Activated naive CD4-positive, alpha-beta T cell treated with anti-CD3 and anti-CD28 coated beads, Interleukin-2, amount 10 ng/mL, durations not matched to agents 7 days and 5 days (primary cell): ENCODE measurements around the gene PIGB.
"Not testable (repeated sequence)": the region's sequence is repeated elsewhere in the genome, so short reads cannot be mapped to it uniquely, and the experiment has no call there.

Experiments
- CTCF ChIA-PET: fragments of 350-600 bp; sonication (Branson Sonifier 250); formaldehyde crosslinking; loops from one replicate; lab custom pipeline; 2021; ENCODE audit warnings: antibody characterized with exemption; lab: Charles Lee
- DNase-seq: peaks from one replicate; pipeline ENCODE4 v3.0.0-alpha.2; 2020
- H3K27ac Mint-ChIP-seq: one replicate; pipeline ENCODE4 v1.8.0; 2021; ENCODE audit warnings: mild to moderate bottlenecking, moderate library complexity, mixed read lengths
- H3K27me3 Mint-ChIP-seq: one replicate; pipeline ENCODE4 v1.8.0; 2021; ENCODE audit warnings: mild to moderate bottlenecking, mixed read lengths
- H3K36me3 Mint-ChIP-seq: one replicate; pipeline ENCODE4 v1.8.0; 2021; ENCODE audit warnings: mixed read lengths
- H3K4me1 Mint-ChIP-seq: one replicate; pipeline ENCODE4 v1.8.0; 2021; ENCODE audit warnings: mixed read lengths
- H3K4me3 Mint-ChIP-seq: one replicate; pipeline ENCODE4 v1.8.0; 2021; ENCODE audit warnings: mild to moderate bottlenecking, moderate library complexity, mixed read lengths
- H3K9me3 Mint-ChIP-seq: one replicate; pipeline ENCODE4 v1.8.0; 2021; ENCODE audit warnings: mixed read lengths

PIGB gene

GRCh38 chr15:55372701-55373440 lies 53.8 kb downstream of the PIGB start:
- H3K4me3 Mint-ChIP-seq = no peak overlapping the region
- peaks cover 3% of the 10 kb centered on the region for H3K36me3 Mint-ChIP-seq
- CTCF ChIA-PET = interaction anchor here (1.1 to 1.7 kb wide), 2 partner anchors 36 to 67 kb away, joined by 3 to 4 read pairs; partner anchors contain the start of genes CCPG1 and PIERCE2
- H3K27me3 Mint-ChIP-seq = no peaks in the 10 kb centered on the region
- H3K4me1 Mint-ChIP-seq = peaks cover 13% of the 10 kb centered on the region
- H3K27ac Mint-ChIP-seq = no peak overlapping the region
- DNase-seq = no peak
- H3K9me3 Mint-ChIP-seq = no peaks in the 10 kb centered on the region

GRCh38 chr15:55379095-55379494 lies 60.1 kb downstream of the PIGB start:
- no peaks in the 10 kb centered on the region for H3K4me1 Mint-ChIP-seq
- no peaks in the 10 kb centered on the region for H3K9me3 Mint-ChIP-seq
- no peak overlapping the region for H3K27ac Mint-ChIP-seq
- no peak overlapping the region for H3K4me3 Mint-ChIP-seq
- DNase-seq = no peak
- CTCF ChIA-PET = no interaction called here
- H3K27me3 Mint-ChIP-seq = no peaks in the 10 kb centered on the region
- peaks cover 9% of the 10 kb centered on the region for H3K36me3 Mint-ChIP-seq

GRCh38 chr15:55381595-55381994 lies 62.6 kb downstream of the PIGB start:
- CTCF ChIA-PET = no interaction called here
- no peaks in the 10 kb centered on the region for H3K27me3 Mint-ChIP-seq
- H3K9me3 Mint-ChIP-seq = no peaks in the 10 kb centered on the region
- DNase-seq = no peak
- no peak overlapping the region for H3K4me3 Mint-ChIP-seq
- no peak overlapping the region for H3K27ac Mint-ChIP-seq
- no peaks in the 10 kb centered on the region for H3K4me1 Mint-ChIP-seq
- H3K36me3 Mint-ChIP-seq = peaks cover 9% of the 10 kb centered on the region

GRCh38 chr15:55383687-55384086 lies 64.7 kb downstream of the PIGB start:
- H3K4me1 Mint-ChIP-seq = no peaks in the 10 kb centered on the region
- CTCF ChIA-PET = no interaction called here
- no peaks in the 10 kb centered on the region for H3K27me3 Mint-ChIP-seq
- H3K4me3 Mint-ChIP-seq = no peak overlapping the region
- peaks cover 10% of the 10 kb centered on the region for H3K36me3 Mint-ChIP-seq
- H3K27ac Mint-ChIP-seq = no peak overlapping the region
- H3K9me3 Mint-ChIP-seq = no peaks in the 10 kb centered on the region
- DNase-seq = no peak

GRCh38 chr15:55387027-55387426 lies 68.0 kb downstream of the PIGB start:
- Mint-ChIP-seq H3K4me1 (peaks cover 4% of the 10 kb centered on the region), H3K9me3 (no peaks in the 10 kb centered on the region), H3K4me3 (no peak overlapping the region), H3K27me3 (no peaks in the 10 kb centered on the region), H3K36me3 (peaks cover 10% of the 10 kb centered on the region), H3K27ac (no peak overlapping the region)
- DNase-seq = no peak
- CTCF ChIA-PET = no interaction called here

- peaks cover 4% of the 10 kb centered on the region for H3K4me1 Mint-ChIP-seq
- peaks cover 5% of the 10 kb centered on the region for H3K36me3 Mint-ChIP-seq
- no peak for DNase-seq
- CTCF ChIA-PET = no interaction called here
- no peaks in the 10 kb centered on the region for H3K27me3 Mint-ChIP-seq
- no peak overlapping the region for H3K4me3 Mint-ChIP-seq
- no peak overlapping the region for H3K27ac Mint-ChIP-seq
- no peaks in the 10 kb centered on the region for H3K9me3 Mint-ChIP-seq
Measured at GRCh38 chr15:55389264-55389607, 70.2 kb downstream of the PIGB start.

DNA sequence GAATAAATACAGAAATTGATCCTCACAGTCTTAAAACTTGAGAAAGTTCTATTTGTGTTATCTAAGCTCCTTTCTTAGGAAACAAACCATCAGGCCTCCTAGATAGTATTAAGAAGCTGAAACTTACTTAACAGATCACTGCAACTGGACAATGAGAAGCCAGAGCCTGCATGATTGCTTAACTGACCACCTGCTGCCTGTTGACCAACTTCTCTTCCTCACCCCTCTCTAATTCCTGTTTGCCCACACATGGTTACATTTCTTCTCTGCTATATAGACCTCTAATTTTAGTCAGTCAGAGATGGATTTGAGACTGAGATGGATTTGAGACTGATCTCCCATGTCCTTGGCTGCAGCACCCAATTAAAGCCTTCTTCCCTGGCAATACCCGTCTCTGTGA lies 75.7 kb downstream of the PIGB start:
- H3K4me1 Mint-ChIP-seq = no peaks in the 10 kb centered on the region

GRCh38 chr15:55398243-55398642 lies 79.2 kb downstream of the PIGB start:
- CTCF ChIA-PET = no interaction called here
- peaks cover 11% of the 10 kb centered on the region for H3K9me3 Mint-ChIP-seq
- no peak for DNase-seq
- H3K36me3 Mint-ChIP-seq = peaks cover 11% of the 10 kb centered on the region
- H3K27ac Mint-ChIP-seq = no peak overlapping the region
- no peak overlapping the region for H3K4me3 Mint-ChIP-seq
- H3K27me3 Mint-ChIP-seq = no peaks in the 10 kb centered on the region
- H3K4me1 Mint-ChIP-seq = peaks cover 8% of the 10 kb centered on the region

More for the DNA sequence above, 75.7 kb downstream of the PIGB start:
- Mint-ChIP-seq H3K27me3 (no peaks in the 10 kb centered on the region), H3K27ac (no peak overlapping the region), H3K4me3 (no peak overlapping the region), H3K36me3 (peaks cover 11% of the 10 kb centered on the region), H3K9me3 (peaks cover 11% of the 10 kb centered on the region)
- CTCF ChIA-PET = no interaction called here
- no peak for DNase-seq

DNA sequence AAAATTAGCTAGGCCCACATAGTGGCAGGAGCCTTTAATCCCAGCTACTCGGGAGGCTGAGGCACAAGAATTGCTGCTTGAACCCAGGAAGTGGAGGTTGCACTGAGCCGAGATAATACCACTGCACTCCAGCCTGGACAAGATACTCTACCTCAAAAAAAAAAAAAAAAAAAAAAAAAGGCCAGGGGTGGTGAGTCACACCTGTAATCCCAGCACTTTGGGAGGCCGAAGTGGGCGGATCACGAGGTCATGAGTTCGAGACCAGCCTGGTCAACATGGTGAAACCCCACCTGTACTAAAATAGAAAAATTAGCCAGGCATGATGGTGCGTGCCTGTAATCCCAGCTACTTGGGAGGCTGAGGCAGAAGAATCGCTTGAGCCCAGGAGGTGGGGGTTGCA lies 81.0 kb downstream of the PIGB start:
- CTCF ChIA-PET, H3K27ac Mint-ChIP-seq: not testable (repeated sequence)
- H3K4me1 Mint-ChIP-seq = peaks cover 20% of the 10 kb centered on the region

DNA sequence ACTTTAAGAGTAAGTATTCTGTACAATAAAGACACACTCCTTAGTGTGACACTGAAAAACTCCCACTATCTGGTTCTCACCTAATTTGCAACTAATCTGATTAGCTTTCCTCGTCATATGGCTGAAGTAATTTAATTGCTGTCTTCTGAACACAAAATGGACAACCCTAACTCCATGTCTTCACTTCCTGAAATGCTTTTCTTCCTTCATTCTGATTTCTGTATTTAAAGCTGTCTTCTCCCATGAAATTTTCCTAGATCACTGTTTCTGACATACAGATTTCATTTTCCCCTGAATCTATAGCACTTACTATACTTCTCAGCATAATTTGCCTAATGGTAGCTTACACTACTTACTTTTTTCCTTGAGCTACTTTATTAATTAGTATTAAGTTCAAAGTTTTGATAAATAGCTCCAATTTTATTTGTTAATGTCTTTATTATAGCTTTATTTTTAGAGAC lies 82.8 kb downstream of the PIGB start:
- DNase-seq = no peak
- Mint-ChIP-seq H3K9me3 (peaks cover 2% of the 10 kb centered on the region), H3K27me3 (no peaks in the 10 kb centered on the region), H3K36me3 (peaks cover 4% of the 10 kb centered on the region), H3K4me3 (no peak overlapping the region), H3K27ac (no peak overlapping the region), H3K4me1 (peaks cover 22% of the 10 kb centered on the region)
- CTCF ChIA-PET = interaction anchor here (1.4 kb wide), 1 partner anchor 38 kb away, joined by 4 read pairs; no protein-coding TSS in a partner anchor

More for the DNA sequence above, 81.0 kb downstream of the PIGB start:
- not testable (repeated sequence) for H3K4me3 Mint-ChIP-seq, H3K27me3 Mint-ChIP-seq, H3K36me3 Mint-ChIP-seq, DNase-seq, H3K9me3 Mint-ChIP-seq

DNA sequence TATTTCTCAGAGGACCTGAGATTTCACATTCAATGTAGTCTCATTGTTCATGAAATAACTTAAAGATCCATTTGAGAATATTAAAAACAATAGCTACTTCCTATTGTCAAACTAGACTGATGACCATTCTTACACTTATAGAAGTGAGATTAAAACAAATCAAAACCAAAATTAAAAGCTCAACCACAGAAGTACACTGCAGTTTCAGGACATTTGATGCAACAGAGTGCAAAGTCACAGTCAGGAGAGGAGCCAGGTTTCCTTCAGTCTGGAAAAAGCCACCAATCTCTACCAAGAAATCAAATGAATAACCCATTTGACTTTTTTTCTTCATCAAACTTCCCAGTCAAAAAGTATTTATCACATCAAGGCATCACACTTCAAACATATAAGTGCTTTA lies 83.7 kb downstream of the PIGB start:
- H3K9me3 Mint-ChIP-seq = no peaks in the 10 kb centered on the region
- no peak overlapping the region for H3K27ac Mint-ChIP-seq
- no peak overlapping the region for H3K4me3 Mint-ChIP-seq
- H3K36me3 Mint-ChIP-seq = peaks cover 4% of the 10 kb centered on the region
- H3K4me1 Mint-ChIP-seq = peaks cover 26% of the 10 kb centered on the region
- H3K27me3 Mint-ChIP-seq = no peaks in the 10 kb centered on the region
- CTCF ChIA-PET = interaction anchor here (1.4 kb wide), 1 partner anchor 38 kb away, joined by 4 read pairs; no protein-coding TSS in a partner anchor
- DNase-seq = no peak

GRCh38 chr15:55403531-55403930 lies 84.5 kb downstream of the PIGB start:
- no peak for DNase-seq
- H3K9me3 Mint-ChIP-seq = no peaks in the 10 kb centered on the region
- H3K4me1 Mint-ChIP-seq = peaks cover 28% of the 10 kb centered on the region
- no peaks in the 10 kb centered on the region for H3K27me3 Mint-ChIP-seq
- H3K4me3 Mint-ChIP-seq = no peak overlapping the region
- no peaks in the 10 kb centered on the region for H3K36me3 Mint-ChIP-seq
- CTCF ChIA-PET = no interaction called here
- H3K27ac Mint-ChIP-seq = no peak overlapping the region
